GM06990 (cell line): ENCODE results near the gene ADRA2C.

Experiments used
- DNase-seq: peaks from one replicate; pipeline ENCODE4 v3.0.0-alpha.2; 2011; ENCODE audit not compliant: insufficient read length; ENCODE audit errors: extremely low read depth
- H3K27me3 ChIP-seq: replicated peaks from 2 replicates; pipeline ENCODE4 v1.6.0; 2011; ENCODE audit warnings: low read length; ENCODE audit not compliant: control insufficient read depth, insufficient read depth
- H3K36me3 ChIP-seq: 2 replicates; pipeline ENCODE4 v1.5.1; 2011; ENCODE audit warnings: low read length; ENCODE audit not compliant: control insufficient read depth, insufficient read depth
- H3K4me3 ChIP-seq: replicated peaks from 2 replicates; pipeline ENCODE4 v1.5.1; 2011; ENCODE audit warnings: low read depth, mild to moderate bottlenecking, control low read depth, low read length
- CTCF ChIP-seq: IDR thresholded peaks from 2 replicates; pipeline ENCODE4 v1.5.1; 2011; ENCODE audit warnings: low read length, control low read depth, mild to moderate bottlenecking, inconsistent platforms; ENCODE audit not compliant: insufficient read depth, poor library complexity, severe bottlenecking

The ADRA2C gene

GRCh38 chr4:3723232-3723642 lies 42.9 kb upstream of the ADRA2C start:
- Histone ChIP-seq H3K4me3 (no peak overlapping the region), H3K36me3 (no peaks in the 10 kb centered on the region), H3K27me3 (no peaks in the 10 kb centered on the region; the same call in 1 of the 2 replicates)
- DNase-seq, result no peak
- TF ChIP-seq CTCF, result no peak

- Histone ChIP-seq H3K36me3 (no peaks in the 10 kb centered on the region), H3K4me3 (no peak overlapping the region), H3K27me3 (no peaks in the 10 kb centered on the region; the same call in 1 of the 2 replicates)
- no peak for DNase-seq
- TF ChIP-seq CTCF, result no peak
Measured at GRCh38 chr4:3724319-3725231, 41.6 kb upstream of the ADRA2C start.

DNA sequence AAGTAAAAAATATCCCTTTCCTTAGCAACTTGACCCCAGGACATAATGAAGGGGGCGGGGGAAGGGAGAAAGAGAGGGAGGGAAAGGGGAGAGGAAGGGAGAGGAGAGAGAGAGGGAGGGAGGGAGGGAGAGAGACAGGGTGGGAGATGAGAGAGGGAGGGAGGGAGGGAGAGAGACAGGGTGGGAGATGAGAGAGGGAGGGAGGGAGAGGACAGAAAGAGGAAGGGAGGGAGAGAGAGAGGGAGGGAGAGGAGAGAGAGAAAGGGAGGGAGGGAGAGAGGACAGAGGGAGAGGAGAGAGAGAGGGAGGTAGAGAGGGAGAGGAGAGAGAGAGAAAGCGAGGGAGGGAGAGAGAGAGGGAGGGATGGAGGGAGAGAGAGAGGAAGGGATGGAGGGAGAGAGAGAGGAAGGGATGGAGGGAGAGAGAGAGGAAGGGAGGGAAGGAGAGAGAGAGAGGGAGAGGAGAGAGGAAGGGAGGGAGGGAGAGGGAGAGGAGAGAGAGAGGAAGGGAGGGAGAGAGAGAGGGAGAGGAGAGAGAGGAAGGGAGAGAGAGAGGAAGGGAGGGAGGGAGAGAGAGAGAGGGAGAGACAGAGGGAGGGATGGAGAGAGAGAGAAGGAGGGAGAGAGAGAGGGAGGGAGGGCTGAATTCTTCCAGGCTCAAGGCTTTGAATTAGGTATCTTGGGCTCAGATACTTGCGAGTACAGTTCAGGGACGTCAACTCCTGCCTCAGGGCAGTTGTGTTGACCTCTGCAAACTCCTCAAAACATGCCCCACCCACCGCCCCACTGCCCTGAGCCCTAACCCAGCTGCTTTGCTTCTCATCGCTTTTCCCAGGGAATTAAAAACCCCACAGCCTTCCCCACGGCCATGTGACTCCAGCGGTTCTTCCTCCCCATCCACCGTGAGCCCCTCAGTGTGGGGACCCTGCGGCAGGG lies 40.0 kb upstream of the ADRA2C start:
- Histone ChIP-seq H3K27me3 (no peaks in the 10 kb centered on the region; the same call in 1 of the 2 replicates), H3K36me3 (no peaks in the 10 kb centered on the region), H3K4me3 (no peak overlapping the region)
- no peak for DNase-seq
- TF ChIP-seq CTCF, result no peak

DNA sequence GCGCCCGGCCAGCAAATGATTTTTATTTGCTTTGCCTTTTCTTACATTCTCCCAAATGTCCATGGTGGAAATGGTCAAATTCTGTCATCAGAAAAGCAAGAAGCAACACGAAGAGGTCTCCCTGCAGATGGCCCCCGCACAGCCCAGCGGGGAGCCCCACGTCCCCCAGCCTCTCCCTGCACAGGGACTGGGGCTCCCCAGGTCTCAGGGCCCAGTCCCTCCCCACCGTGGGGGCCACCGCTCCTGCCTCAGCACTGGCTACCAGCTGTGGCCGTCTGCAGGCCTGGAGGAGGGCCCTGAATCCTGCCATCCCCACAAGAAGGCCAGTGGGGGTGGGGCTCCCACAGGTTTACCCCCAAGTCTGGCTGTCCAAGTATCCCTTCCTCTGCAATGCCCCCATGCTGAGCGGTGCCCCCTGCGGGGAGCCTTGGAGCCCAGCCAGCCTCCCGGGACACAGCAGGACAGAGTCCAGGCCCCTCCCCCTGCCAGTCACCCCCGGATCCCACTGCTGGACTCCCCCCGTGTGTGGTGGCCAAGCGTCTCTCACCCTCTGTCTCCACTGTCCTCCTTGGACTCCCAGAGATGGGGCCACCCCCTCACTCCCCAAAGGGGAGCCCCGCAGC lies 38.2 kb upstream of the ADRA2C start:
- no peaks in the 10 kb centered on the region for H3K36me3 ChIP-seq
- no peaks in the 10 kb centered on the region; the same call in 1 of the 2 replicates for H3K27me3 ChIP-seq
- H3K4me3 ChIP-seq, result no peak overlapping the region
- DNase-seq, result no peak
- no peak for TF ChIP-seq CTCF

GRCh38 chr4:3729188-3729881 lies 36.9 kb upstream of the ADRA2C start:
- no peak for DNase-seq
- TF ChIP-seq CTCF, result no peak
- no peaks in the 10 kb centered on the region for H3K36me3 ChIP-seq
- no peak overlapping the region for H3K4me3 ChIP-seq
- no peaks in the 10 kb centered on the region; the same call in 1 of the 2 replicates for H3K27me3 ChIP-seq
